ENCODE measurements around the gene WDR33. TPM values are rescaled to one million over a fixed set of nuclear protein-coding genes. Genes with fewer than 3 reads are reported as not detected.
A peak's percentile ranks its signal among the peaks of the same experiment; 100 is the strongest.

WDR33 gene
- total RNA-seq, 1 donor from 2014 or later = 55.4 TPM

DNA sequence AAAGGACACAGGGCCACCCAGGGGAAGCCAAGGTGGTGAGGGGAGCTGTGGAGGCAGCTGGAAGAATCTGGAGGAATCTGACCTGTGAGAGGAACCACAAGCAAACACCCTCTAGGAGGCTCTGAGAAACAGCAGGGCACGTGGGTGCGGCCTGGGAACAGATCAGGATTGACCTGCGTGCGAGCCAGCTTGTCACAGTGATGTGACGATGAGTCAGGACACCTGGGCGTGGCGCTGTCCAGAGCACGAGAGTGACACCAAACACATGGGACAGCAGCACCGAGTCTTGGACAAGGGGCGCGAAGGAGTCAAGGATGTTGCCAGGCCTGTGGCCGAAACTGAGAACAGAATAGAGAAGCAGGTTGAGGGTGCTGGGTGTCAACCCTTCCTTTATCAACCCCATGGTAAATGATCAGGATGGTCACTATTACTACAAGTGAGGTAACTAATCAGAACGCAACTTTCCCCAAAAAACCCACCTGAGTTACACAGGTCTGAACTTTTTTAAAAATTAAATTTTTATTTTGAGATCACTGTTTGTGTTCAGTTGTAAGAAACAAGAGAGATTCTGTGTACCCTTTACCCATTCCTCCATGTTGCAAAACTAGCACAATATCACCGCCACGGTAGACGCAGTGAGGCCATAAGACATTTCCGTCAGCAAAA lies 110.3 kb downstream of the WDR33 start:
- DNase-seq (peak; percentile 93), ATAC-seq (peak; percentile 42 to 78)
- TF ChIP-seq CTCF (IDR thresholded peaks at IDR 0.05) = no peak
- H3K27ac ChIP-seq = peak overlapping the region; percentile 98
- H3K4me1 ChIP-seq = peaks cover 41% of the 10 kb centered on the region
- H3K9me3 ChIP-seq = no peaks in the 10 kb centered on the region
- peak overlapping the region; percentile 70 for H3K4me3 ChIP-seq
- peaks cover 5% of the 10 kb centered on the region for H3K36me3 ChIP-seq
- no peaks in the 10 kb centered on the region for H3K27me3 ChIP-seq (ENCODE audit: low read depth)
- intact Hi-C loops (cut with DNase I) = no loop called here

GRCh38 chr2:127698553-127699355 lies 112.2 kb downstream of the WDR33 start:
- no peak overlapping the region for H3K4me3 ChIP-seq
- peaks cover 24% of the 10 kb centered on the region for H3K4me1 ChIP-seq
- TF ChIP-seq CTCF (IDR thresholded peaks at IDR 0.05) = no peak
- no peaks in the 10 kb centered on the region for H3K9me3 ChIP-seq
- intact Hi-C loops (cut with DNase I) = no loop called here
- peaks cover 3% of the 10 kb centered on the region for H3K36me3 ChIP-seq
- H3K27ac ChIP-seq = no peak overlapping the region
- H3K27me3 ChIP-seq (ENCODE audit: low read depth) = no peaks in the 10 kb centered on the region
- ATAC-seq (no peak), DNase-seq (no peak)

GRCh38 chr2:127697482-127698180 lies 113.3 kb downstream of the WDR33 start:
- H3K9me3 ChIP-seq = no peaks in the 10 kb centered on the region
- no peak for ATAC-seq

GRCh38 chr2:127695491-127696472 lies 115.2 kb downstream of the WDR33 start:
- Histone ChIP-seq H3K27me3 (ENCODE audit: low read depth) (no peaks in the 10 kb centered on the region), H3K36me3 (no peaks in the 10 kb centered on the region), H3K9me3 (peaks cover 5% of the 10 kb centered on the region), H3K4me3 (peak overlapping the region; percentile 36), H3K4me1 (peaks cover 6% of the 10 kb centered on the region), H3K27ac (no peak overlapping the region)
- peak; percentile 43 to 84 for ATAC-seq
- intact Hi-C loops (cut with DNase I) = no loop called here
- peak; percentile 40 for TF ChIP-seq CTCF (IDR thresholded peaks at IDR 0.05)
- no peak for DNase-seq

More at GRCh38 chr2:127697482-127698180, 113.3 kb downstream of the WDR33 start:
- H3K27me3 ChIP-seq (ENCODE audit: low read depth) = no peaks in the 10 kb centered on the region
- peaks cover 12% of the 10 kb centered on the region for H3K4me1 ChIP-seq
- intact Hi-C loops (cut with DNase I) = no loop called here
- no peaks in the 10 kb centered on the region for H3K36me3 ChIP-seq
- H3K27ac ChIP-seq = no peak overlapping the region
- no peak for DNase-seq
- TF ChIP-seq CTCF (IDR thresholded peaks at IDR 0.05) = no peak
- H3K4me3 ChIP-seq = no peak overlapping the region
